Body of pancreas (tissue), 4 donors: ENCODE data around the gene AK4. TPM values are rescaled to one million over a fixed set of nuclear protein-coding genes. Genes with fewer than 3 reads are reported as not detected.
"Not testable (repeated sequence)": the region's sequence is repeated elsewhere in the genome, so short reads cannot be mapped to it uniquely, and the experiment has no call there.

Source experiments
- ATAC-seq: fragments of 150-250 bp; one replicate; pipeline ENCODE4 v1.9.1; 2016
- DNase-seq, 4 donors: peaks; one replicate each; pipeline ENCODE4 v3.0.0-alpha.2; 2019
- H3K27ac ChIP-seq, 4 donors: fragments of 200-600 bp; sonication (generic); 1 replicate in 3 of 4; 2 replicates in 1 of 4; pipeline versions ENCODE4 v1.5.1 to v1.6.1; 2016 to 2019; ENCODE audit warnings: mild to moderate bottlenecking in 1 of 4, mixed read lengths in 1 of 4, moderate library complexity in 1 of 4
- H3K27me3 ChIP-seq, 2 donors: fragments of 200-600 bp; sonication (generic); one replicate each; pipeline ENCODE4 v1.6.0; 2016; ENCODE audit warnings: mild to moderate bottlenecking in 1 of 2
- H3K36me3 ChIP-seq, 2 donors: fragments of 200-600 bp; sonication (generic); replicated peaks in 1 of 2; 2 replicates each; pipeline ENCODE4 v1.5.1; 2016; ENCODE audit warnings: low read depth in 2 of 2; ENCODE audit not compliant: insufficient read depth in 1 of 2
- H3K4me1 ChIP-seq: fragments of 200-600 bp; sonication (generic); one replicate; pipeline ENCODE4 v1.6.0; 2016
- H3K4me3 ChIP-seq, 2 donors: fragments of 200-600 bp; sonication (generic); 1 replicate in 1 of 2; 2 replicates in 1 of 2; pipeline ENCODE4 v1.5.1; 2016 to 2019
- H3K9me3 ChIP-seq, 3 donors: fragments of 200-600 bp; sonication (generic); 1 replicate in 2 of 3; 2 replicates in 1 of 3; pipeline ENCODE4 v1.5.1; 2016
- CTCF ChIP-seq, 7 experiments: fragments of 450-650 bp in 4 of 7; fragments of 200-600 bp in 3 of 7; sonication (generic) in 3 of 7; IDR thresholded peaks; one replicate each; pipeline ENCODE4 v1.5.1; 2016 to 2019; ENCODE audit warnings: antibody characterized with exemption in 7 of 7
- POLR2A ChIP-seq, 3 donors: fragments of 450-650 bp; IDR thresholded peaks; one replicate each; pipeline ENCODE4 v1.6.1; 2016; ENCODE audit warnings: antibody characterized with exemption in 3 of 3, mild to moderate bottlenecking in 2 of 3
- WGBS, 2 donors: methylation state at CpG; one replicate each; pipeline ENCODE4 v1.1.5; 2017; 5-methylcytosine and 5-hydroxymethylcytosine counted together
- intact Hi-C: fragments of 100-400 bp; cut with DNase I; formaldehyde crosslinking; loops from one replicate; pipeline ENCODE4 v1.15.1; 2023
- total RNA-seq, 2 donors: library from RNA; depleted of rRNA; stranded (reverse); fragments of >200 nt; gene quantifications; one replicate each; pipeline ENCODE4 v1.1.0, GENCODE V29; 2016

AK4 gene
- total RNA-seq, 2 donors from 2014 or later, result 8.8 to 20.4 TPM

- no peak for TF ChIP-seq POLR2A (IDR thresholded peaks at IDR 0.05)
- no peak for TF ChIP-seq CTCF (IDR thresholded peaks at IDR 0.05)
- H3K27me3 ChIP-seq, result no peaks in the 10 kb centered on the region
- H3K4me1 ChIP-seq, result peaks cover 8% of the 10 kb centered on the region
- intact Hi-C loops, result no loop called here
- ATAC-seq (no peak), DNase-seq (peak in 1 of 4 donors; percentile 12)
- no peak overlapping the region for H3K27ac ChIP-seq
- H3K4me3 ChIP-seq, result no peak overlapping the region
- no peaks in the 10 kb centered on the region for H3K36me3 ChIP-seq
- WGBS, 2 donors, result 54 to 70% methylated on average over 2 to 4 of the region's 4 CpGs
- H3K9me3 ChIP-seq, result no peaks in the 10 kb centered on the region
Measured at GRCh38 chr1:65109487-65109886, 38.5 kb upstream of the AK4 start.

- intact Hi-C loops, result no loop called here
Measured at GRCh38 chr1:65112811-65113210, 35.2 kb upstream of the AK4 start.

GRCh38 chr1:65113298-65113697 is 34.7 kb upstream of the AK4 start:
- no peak overlapping the region for H3K4me3 ChIP-seq
- ATAC-seq (no peak), DNase-seq (no peak)
- intact Hi-C loops, result no loop called here
- H3K4me1 ChIP-seq, result peaks cover 6% of the 10 kb centered on the region
- no peaks in the 10 kb centered on the region for H3K27me3 ChIP-seq
- TF ChIP-seq CTCF (IDR thresholded peaks at IDR 0.05) (no peak), POLR2A (IDR thresholded peaks at IDR 0.05) (no peak)
- H3K27ac ChIP-seq, result no peak overlapping the region
- H3K9me3 ChIP-seq, result no peaks in the 10 kb centered on the region
- 16% methylated on average over 2 of the region's 2 CpGs for WGBS, 2 donors
- H3K36me3 ChIP-seq, result no peaks in the 10 kb centered on the region

More at GRCh38 chr1:65112811-65113210, 35.2 kb upstream of the AK4 start:
- Histone ChIP-seq H3K4me3 (no peak overlapping the region), H3K27ac (no peak overlapping the region), H3K9me3 (no peaks in the 10 kb centered on the region), H3K36me3 (no peaks in the 10 kb centered on the region), H3K27me3 (no peaks in the 10 kb centered on the region), H3K4me1 (peaks cover 8% of the 10 kb centered on the region)
- 70 to 74% methylated on average over 3 of the region's 3 CpGs for WGBS, 2 donors
- DNase-seq (no peak), ATAC-seq (no peak)
- no peak for TF ChIP-seq CTCF (IDR thresholded peaks at IDR 0.05)
- TF ChIP-seq POLR2A (IDR thresholded peaks at IDR 0.05), result no peak

- intact Hi-C loops, result no loop called here
- 64 to 70% methylated on average over 4 of the region's 4 CpGs for WGBS, 2 donors
- ATAC-seq (no peak), DNase-seq (peak in 1 of 4 donors; percentile 3)
- H3K27me3 ChIP-seq, result no peaks in the 10 kb centered on the region
- TF ChIP-seq POLR2A (IDR thresholded peaks at IDR 0.05) (no peak), CTCF (IDR thresholded peaks at IDR 0.05) (no peak)
- H3K4me1 ChIP-seq, result no peaks in the 10 kb centered on the region
- no peak overlapping the region for H3K27ac ChIP-seq
- H3K9me3 ChIP-seq, result no peaks in the 10 kb centered on the region
- no peak overlapping the region for H3K4me3 ChIP-seq
- H3K36me3 ChIP-seq, result no peaks in the 10 kb centered on the region
Measured at GRCh38 chr1:65114322-65114721, 33.7 kb upstream of the AK4 start.

- H3K27me3 ChIP-seq, result no peaks in the 10 kb centered on the region
- DNase-seq (no peak), ATAC-seq (no peak)
- WGBS, 2 donors, result 71 to 75% methylated on average over 4 of the region's 4 CpGs
- TF ChIP-seq CTCF (IDR thresholded peaks at IDR 0.05) (no peak), POLR2A (IDR thresholded peaks at IDR 0.05) (no peak)
- no peaks in the 10 kb centered on the region for H3K36me3 ChIP-seq
- H3K27ac ChIP-seq, result no peak overlapping the region
- intact Hi-C loops, result no loop called here
- H3K4me1 ChIP-seq, result no peaks in the 10 kb centered on the region
- no peaks in the 10 kb centered on the region for H3K9me3 ChIP-seq
- H3K4me3 ChIP-seq, result no peak overlapping the region
Measured at GRCh38 chr1:65119951-65120350, 28.1 kb upstream of the AK4 start.

- ATAC-seq, H3K9me3 ChIP-seq, H3K36me3 ChIP-seq, intact Hi-C loops, H3K4me1 ChIP-seq, H3K27ac ChIP-seq, H3K27me3 ChIP-seq, DNase-seq, H3K4me3 ChIP-seq: not testable (repeated sequence)
- 96 to 97% methylated on average over 4 of the region's 4 CpGs for WGBS, 2 donors
Measured at GRCh38 chr1:65129104-65129503, 18.9 kb upstream of the AK4 start.
